ENCODE measurements around the gene ANO2.
"Not testable (repeated sequence)": the region's sequence is repeated elsewhere in the genome, so short reads cannot be mapped to it uniquely, and the experiment has no call there.

Gene ANO2

DNA sequence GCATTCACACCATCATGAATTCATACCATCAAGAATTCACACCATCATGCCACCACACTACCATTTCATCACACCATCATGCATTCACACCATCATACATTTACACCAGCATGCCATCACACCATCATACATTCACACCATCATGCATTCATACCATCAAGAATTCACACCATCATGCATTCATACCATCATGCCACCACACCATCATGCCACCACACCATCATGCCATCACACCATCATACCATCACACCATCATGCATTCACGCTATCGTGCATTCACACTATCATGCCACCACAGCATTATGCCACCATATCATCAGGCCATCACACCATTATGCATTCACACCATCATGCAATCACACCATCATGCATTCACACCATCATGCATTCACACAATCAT, 79.7 kb downstream of the ANO2 start:
- Mint-ChIP-seq H3K4me1 (no peaks in the 10 kb centered on the region), H3K4me3 (no peak overlapping the region), H3K9me3 (no peaks in the 10 kb centered on the region), H3K36me3 (no peaks in the 10 kb centered on the region), H3K27ac (no peak overlapping the region)
- DNase-seq (ENCODE audit: low spot score in 2 of 2) (no peak), ATAC-seq (no peak)

- Mint-ChIP-seq H3K9me3 (peaks cover 3% of the 10 kb centered on the region), H3K27ac (no peak overlapping the region), H3K4me1 (no peaks in the 10 kb centered on the region), H3K4me3 (no peak overlapping the region), H3K36me3 (no peaks in the 10 kb centered on the region)
- no peak for DNase-seq (ENCODE audit: low spot score in 2 of 2)
- no peak for ATAC-seq
Measured at GRCh38 chr12:5864972-5865371, 80.1 kb downstream of the ANO2 start.

GRCh38 chr12:5864301-5864700, 80.8 kb downstream of the ANO2 start:
- no peak overlapping the region for H3K4me3 Mint-ChIP-seq
- H3K4me1 Mint-ChIP-seq, result no peaks in the 10 kb centered on the region
- no peak overlapping the region for H3K27ac Mint-ChIP-seq
- DNase-seq (ENCODE audit: low spot score in 2 of 2) (no peak), ATAC-seq (no peak)
- H3K9me3 Mint-ChIP-seq, result peaks cover 4% of the 10 kb centered on the region
- no peaks in the 10 kb centered on the region for H3K36me3 Mint-ChIP-seq

- H3K27ac Mint-ChIP-seq, result no peak overlapping the region
- no peak overlapping the region for H3K4me3 Mint-ChIP-seq
- peaks cover 4% of the 10 kb centered on the region for H3K9me3 Mint-ChIP-seq
- no peaks in the 10 kb centered on the region for H3K4me1 Mint-ChIP-seq
- ATAC-seq, result no peak
- no peak for DNase-seq (ENCODE audit: low spot score in 2 of 2)
- H3K36me3 Mint-ChIP-seq, result no peaks in the 10 kb centered on the region
Measured at GRCh38 chr12:5861416-5861815, 83.6 kb downstream of the ANO2 start.

- Mint-ChIP-seq H3K27ac (no peak overlapping the region), H3K4me1 (no peaks in the 10 kb centered on the region), H3K36me3 (no peaks in the 10 kb centered on the region), H3K9me3 (peaks cover 7% of the 10 kb centered on the region), H3K4me3 (no peak overlapping the region)
- ATAC-seq, result no peak
- no peak for DNase-seq (ENCODE audit: low spot score in 2 of 2)
Measured at GRCh38 chr12:5856692-5857091, 88.4 kb downstream of the ANO2 start.

- no peak for ATAC-seq
- peaks cover 5% of the 10 kb centered on the region for H3K9me3 Mint-ChIP-seq
- H3K36me3 Mint-ChIP-seq, result no peaks in the 10 kb centered on the region
- H3K4me1 Mint-ChIP-seq, result no peaks in the 10 kb centered on the region
- no peak overlapping the region for H3K4me3 Mint-ChIP-seq
- no peak for DNase-seq (ENCODE audit: low spot score in 2 of 2)
- H3K27ac Mint-ChIP-seq, result no peak overlapping the region
Measured at GRCh38 chr12:5846950-5847349, 98.1 kb downstream of the ANO2 start.

DNA sequence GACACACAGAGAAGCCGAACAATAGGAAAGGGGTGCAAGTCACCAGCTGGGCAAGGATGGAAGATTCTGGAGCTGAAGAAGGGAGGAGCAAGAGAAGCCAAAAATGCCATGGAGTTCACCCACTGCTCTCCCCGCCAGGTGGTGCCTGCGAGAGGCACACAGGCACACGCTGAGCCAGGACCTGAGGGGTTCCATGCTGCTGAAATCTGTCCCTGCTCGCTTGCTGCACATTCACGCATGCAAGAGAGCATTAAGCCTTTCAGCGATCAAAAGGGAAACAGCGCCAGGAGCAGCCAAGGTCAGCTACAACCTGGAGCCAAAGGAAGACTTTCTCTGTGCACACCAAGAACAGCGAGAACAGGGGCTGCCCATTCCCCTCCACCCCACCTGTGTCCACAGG, 104.1 kb downstream of the ANO2 start:
- no peaks in the 10 kb centered on the region for H3K4me1 Mint-ChIP-seq
- H3K9me3 Mint-ChIP-seq, result no peaks in the 10 kb centered on the region
- DNase-seq (ENCODE audit: low spot score in 2 of 2) (no peak), ATAC-seq (no peak)
- H3K27ac Mint-ChIP-seq, result no peak overlapping the region
- H3K36me3 Mint-ChIP-seq, result no peaks in the 10 kb centered on the region
- no peak overlapping the region for H3K4me3 Mint-ChIP-seq

- H3K4me3 Mint-ChIP-seq, result no peak overlapping the region
- DNase-seq (ENCODE audit: low spot score in 2 of 2), result no peak
- no peaks in the 10 kb centered on the region for H3K36me3 Mint-ChIP-seq
Measured at GRCh38 chr12:5830111-5830510, 114.9 kb downstream of the ANO2 start.

GRCh38 chr12:5827591-5827990, 117.5 kb downstream of the ANO2 start:
- no peak overlapping the region for H3K4me3 Mint-ChIP-seq
- H3K27ac Mint-ChIP-seq, result no peak overlapping the region

More at GRCh38 chr12:5830111-5830510, 114.9 kb downstream of the ANO2 start:
- ATAC-seq, result no peak
- no peaks in the 10 kb centered on the region for H3K9me3 Mint-ChIP-seq
- no peaks in the 10 kb centered on the region for H3K4me1 Mint-ChIP-seq
- no peak overlapping the region for H3K27ac Mint-ChIP-seq

GRCh38 chr12:5825761-5826160, 119.3 kb downstream of the ANO2 start:
- not testable (repeated sequence) for H3K36me3 Mint-ChIP-seq; ATAC-seq; H3K27ac Mint-ChIP-seq; DNase-seq (ENCODE audit: low spot score in 2 of 2); H3K4me3 Mint-ChIP-seq; H3K9me3 Mint-ChIP-seq; H3K4me1 Mint-ChIP-seq

More at GRCh38 chr12:5827591-5827990, 117.5 kb downstream of the ANO2 start:
- DNase-seq (ENCODE audit: low spot score in 2 of 2) (no peak), ATAC-seq (no peak)
- Mint-ChIP-seq H3K36me3 (no peaks in the 10 kb centered on the region), H3K4me1 (no peaks in the 10 kb centered on the region), H3K9me3 (no peaks in the 10 kb centered on the region)

DNA sequence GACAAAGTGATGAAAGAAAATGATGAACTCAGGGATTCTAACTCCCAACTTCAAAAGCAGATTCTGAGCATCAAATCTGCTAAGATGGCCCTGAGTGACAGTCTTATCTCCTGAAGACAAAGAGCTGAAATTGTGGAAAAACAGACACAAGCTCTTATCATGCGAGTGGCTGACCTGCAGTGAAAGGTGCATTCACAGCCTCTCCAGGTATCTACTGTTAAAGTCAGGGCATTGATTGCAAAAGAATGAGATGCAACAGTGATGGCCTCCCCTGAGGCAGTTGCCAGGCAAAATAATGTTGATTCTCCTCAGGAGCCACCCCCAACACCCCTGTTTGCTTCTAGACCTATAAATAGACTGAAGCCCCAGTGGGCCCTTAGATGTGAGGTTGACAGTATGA, 126.2 kb downstream of the ANO2 start:
- H3K36me3 Mint-ChIP-seq; H3K4me3 Mint-ChIP-seq; H3K27ac Mint-ChIP-seq; DNase-seq (ENCODE audit: low spot score in 2 of 2); ATAC-seq; H3K4me1 Mint-ChIP-seq: not testable (repeated sequence)
- H3K9me3 Mint-ChIP-seq, result peaks cover 14% of the 10 kb centered on the region

GRCh38 chr12:5817246-5817645, 127.8 kb downstream of the ANO2 start:
- no peak for ATAC-seq
- H3K36me3 Mint-ChIP-seq, result no peaks in the 10 kb centered on the region
- no peak overlapping the region for H3K27ac Mint-ChIP-seq

DNA sequence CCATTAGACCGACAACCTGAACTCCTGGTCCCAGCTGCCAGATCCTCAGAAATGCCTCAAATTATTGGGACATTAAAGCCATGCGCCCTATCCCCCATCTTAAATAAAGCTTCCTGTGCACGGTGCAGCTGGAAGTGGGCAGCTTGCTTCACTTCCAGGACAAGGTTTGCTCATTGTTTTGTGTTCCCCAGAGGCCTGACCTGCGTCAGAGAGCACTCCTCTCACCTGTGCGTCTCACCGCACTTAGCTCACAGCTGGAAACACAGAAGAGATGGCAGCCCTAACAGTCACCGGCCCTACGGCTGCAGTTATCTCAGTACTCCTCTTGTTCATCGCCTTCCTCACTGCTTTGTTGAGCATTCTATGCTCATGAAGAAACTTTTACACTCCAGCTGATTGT, 135.5 kb downstream of the ANO2 start:
- no peak for ATAC-seq
- Mint-ChIP-seq H3K4me3 (no peak overlapping the region), H3K27ac (no peak overlapping the region), H3K9me3 (no peaks in the 10 kb centered on the region), H3K36me3 (no peaks in the 10 kb centered on the region), H3K4me1 (no peaks in the 10 kb centered on the region)
- no peak for DNase-seq (ENCODE audit: low spot score in 2 of 2)

More at GRCh38 chr12:5817246-5817645, 127.8 kb downstream of the ANO2 start:
- Mint-ChIP-seq H3K9me3 (peaks cover 14% of the 10 kb centered on the region), H3K4me3 (no peak overlapping the region), H3K4me1 (no peaks in the 10 kb centered on the region)
- DNase-seq (ENCODE audit: low spot score in 2 of 2), result no peak

DNA sequence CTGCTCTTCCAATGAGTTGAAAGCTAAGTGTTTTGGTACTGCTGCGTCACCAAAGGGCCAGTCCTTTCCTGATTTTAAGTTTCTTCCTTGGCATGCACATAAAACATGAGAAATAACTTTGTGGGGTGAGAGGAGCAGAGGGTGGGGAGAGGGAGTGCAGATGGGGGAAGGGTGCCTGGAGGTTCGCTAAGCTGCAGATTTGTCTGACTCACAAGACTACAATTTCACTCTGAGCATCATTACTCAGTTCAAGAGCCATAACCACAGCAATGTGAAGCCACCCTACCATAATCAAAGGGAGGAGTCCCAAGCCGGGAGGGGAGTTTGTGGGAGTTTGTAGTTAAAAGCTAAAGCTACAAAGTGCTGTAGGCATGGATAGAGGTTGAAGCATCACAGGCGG, 136.1 kb downstream of the ANO2 start:
- no peaks in the 10 kb centered on the region for H3K9me3 Mint-ChIP-seq
- no peaks in the 10 kb centered on the region for H3K4me1 Mint-ChIP-seq
- no peaks in the 10 kb centered on the region for H3K36me3 Mint-ChIP-seq
- no peak overlapping the region for H3K4me3 Mint-ChIP-seq
- H3K27ac Mint-ChIP-seq, result no peak overlapping the region
- no peak for ATAC-seq
- DNase-seq (ENCODE audit: low spot score in 2 of 2), result no peak

GRCh38 chr12:5807514-5808219, 137.4 kb downstream of the ANO2 start:
- no peak for ATAC-seq
- no peak overlapping the region for H3K27ac Mint-ChIP-seq
- DNase-seq (ENCODE audit: low spot score in 2 of 2), result no peak
- no peak overlapping the region for H3K4me3 Mint-ChIP-seq
- H3K4me1 Mint-ChIP-seq, result no peaks in the 10 kb centered on the region
- H3K36me3 Mint-ChIP-seq, result no peaks in the 10 kb centered on the region
- H3K9me3 Mint-ChIP-seq, result no peaks in the 10 kb centered on the region

DNA sequence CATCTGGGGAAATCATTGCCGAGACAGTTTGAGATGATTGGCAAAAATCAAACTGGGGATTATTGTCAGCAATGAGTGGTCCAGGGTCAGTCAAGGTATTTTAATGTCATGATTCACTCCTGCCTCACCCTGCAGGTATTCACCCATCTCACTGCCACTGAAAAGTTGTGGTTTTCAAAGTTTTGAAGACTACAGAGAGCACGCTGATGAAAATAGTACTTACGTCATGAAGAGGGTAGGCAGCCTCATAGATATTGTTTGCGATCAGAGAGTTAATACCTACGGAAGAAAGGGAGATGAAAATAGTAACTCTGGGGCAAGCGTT, 138.0 kb downstream of the ANO2 start:
- no peak for DNase-seq (ENCODE audit: low spot score in 2 of 2)
- no peaks in the 10 kb centered on the region for H3K36me3 Mint-ChIP-seq
- H3K27ac Mint-ChIP-seq, result no peak overlapping the region
- H3K4me1 Mint-ChIP-seq, result no peaks in the 10 kb centered on the region
- H3K4me3 Mint-ChIP-seq, result no peak overlapping the region
- no peak for ATAC-seq
- H3K9me3 Mint-ChIP-seq, result no peaks in the 10 kb centered on the region
